Mesenchymal stem cell (in vitro differentiated cells and primary cell): Measurements from ENCODE around the gene BAHCC1.

ENCODE experiments used
- DNase-seq: peaks from one replicate; pipeline ENCODE4 v3.0.0-alpha.2; 2013
- H2AFZ ChIP-seq: one replicate; pipeline ENCODE4 v1.6.1; 2013; ENCODE audit warnings: low read depth, mild to moderate bottlenecking, control low read depth, inconsistent platforms, low read length, moderate library complexity
- H2AK5ac ChIP-seq: 2 replicates; pipeline ENCODE4 v1.6.1; 2013; ENCODE audit warnings: low read length, moderate library complexity, mild to moderate bottlenecking, inconsistent platforms; ENCODE audit not compliant: severe bottlenecking
- H2BK120ac ChIP-seq: one replicate; pipeline ENCODE4 v1.6.1; 2013; ENCODE audit warnings: low read depth, mild to moderate bottlenecking, inconsistent platforms, low read length, moderate library complexity
- H2BK12ac ChIP-seq, 2 experiments: one replicate each; pipeline ENCODE4 v1.6.1; 2013; ENCODE audit warnings: inconsistent platforms in 2 of 2, low read length in 2 of 2, mild to moderate bottlenecking in 2 of 2, moderate library complexity in 2 of 2, control low read depth in 1 of 2
- H2BK15ac ChIP-seq: one replicate; pipeline ENCODE4 v1.6.1; 2013; ENCODE audit warnings: mild to moderate bottlenecking, low read depth, inconsistent platforms; ENCODE audit not compliant: poor library complexity, severe bottlenecking
- H2BK5ac ChIP-seq: 2 replicates; pipeline ENCODE4 v1.6.1; 2013; ENCODE audit warnings: low read depth, mild to moderate bottlenecking, low read length, control low read depth, inconsistent platforms; ENCODE audit not compliant: poor library complexity, severe bottlenecking
- H3K14ac ChIP-seq, 2 experiments: one replicate each; pipeline ENCODE4 v1.6.1; 2013; ENCODE audit warnings: inconsistent platforms in 2 of 2, low read length in 2 of 2, control low read depth in 1 of 2, mild to moderate bottlenecking in 1 of 2, moderate library complexity in 1 of 2
- H3K18ac ChIP-seq, 2 experiments: one replicate each; pipeline ENCODE4 v1.6.1; 2013; ENCODE audit warnings: inconsistent platforms in 2 of 2, low read length in 2 of 2, control low read depth in 1 of 2, low read depth in 1 of 2, mild to moderate bottlenecking in 1 of 2
- H3K23ac ChIP-seq, 2 experiments: one replicate each; pipeline ENCODE4 v1.6.1; 2013; ENCODE audit warnings: inconsistent platforms in 2 of 2, low read length in 2 of 2, mild to moderate bottlenecking in 2 of 2, moderate library complexity in 2 of 2, control low read depth in 1 of 2
- H3K27ac ChIP-seq: 2 replicates; pipeline ENCODE4 v1.5.1; 2013; ENCODE audit warnings: mild to moderate bottlenecking, moderate library complexity, low read length, control low read depth, inconsistent platforms; ENCODE audit not compliant: poor library complexity, severe bottlenecking
- H3K27me3 ChIP-seq, 2 experiments: 2 replicates each; pipeline versions ENCODE4 v1.6.1 to v1.7.0; 2013; ENCODE audit warnings: low read length in 2 of 2, mild to moderate bottlenecking in 2 of 2, moderate library complexity in 2 of 2, control low read depth in 1 of 2, inconsistent platforms in 1 of 2; ENCODE audit not compliant: control insufficient read depth in 1 of 2, insufficient read depth in 1 of 2
- H3K36me3 ChIP-seq, 2 experiments: 2 replicates each; pipeline versions ENCODE4 v1.6.1 to v1.7.0; 2013; ENCODE audit warnings: low read length in 2 of 2, control low read depth in 1 of 2, inconsistent platforms in 1 of 2, low read depth in 1 of 2, mild to moderate bottlenecking in 1 of 2; ENCODE audit not compliant: insufficient read depth in 2 of 2, control insufficient read depth in 1 of 2
- H3K4ac ChIP-seq, 2 experiments: one replicate each; pipeline ENCODE4 v1.6.1; 2013; ENCODE audit warnings: inconsistent platforms in 2 of 2, low read length in 2 of 2, mild to moderate bottlenecking in 2 of 2, moderate library complexity in 2 of 2, control low read depth in 1 of 2, low read depth in 1 of 2
- H3K4me1 ChIP-seq: 2 replicates; pipeline ENCODE4 v1.6.1; 2013; ENCODE audit warnings: low read depth, low read length, control low read depth; ENCODE audit not compliant: control insufficient read depth, insufficient read depth
- H3K4me2 ChIP-seq: 2 replicates; pipeline ENCODE4 v1.6.1; 2013; ENCODE audit warnings: low read length, mild to moderate bottlenecking, inconsistent platforms; ENCODE audit not compliant: poor library complexity, severe bottlenecking
- H3K4me3 ChIP-seq, 2 experiments: 2 replicates each; pipeline versions ENCODE4 v1.5.1 to v1.7.0; 2013; ENCODE audit warnings: low read length in 2 of 2, mild to moderate bottlenecking in 2 of 2, control low read depth in 1 of 2, low read depth in 1 of 2; ENCODE audit not compliant: insufficient read depth in 1 of 2
- H3K79me1 ChIP-seq: replicated peaks from 2 replicates; pipeline ENCODE4 v1.6.1; 2013; ENCODE audit warnings: mild to moderate bottlenecking, control low read depth, low read length, inconsistent platforms; ENCODE audit not compliant: poor library complexity, severe bottlenecking
- H3K9ac ChIP-seq: 2 replicates; pipeline ENCODE4 v1.7.0; 2013; ENCODE audit warnings: mild to moderate bottlenecking, low read length, moderate library complexity
- H3K9me3 ChIP-seq: 2 replicates; pipeline ENCODE4 v1.7.0; 2013; ENCODE audit warnings: mild to moderate bottlenecking, low read length; ENCODE audit not compliant: control insufficient read depth
- H4K8ac ChIP-seq: one replicate; pipeline ENCODE4 v1.6.1; 2013; ENCODE audit warnings: inconsistent platforms, mild to moderate bottlenecking, low read length, moderate library complexity
- H4K91ac ChIP-seq: one replicate; pipeline ENCODE4 v1.6.1; 2013; ENCODE audit warnings: mild to moderate bottlenecking, low read length, inconsistent platforms
- WGBS: methylation state at CpG from one replicate; pipeline ENCODE4 v1.1.7; 2013; ENCODE audit warnings: mixed read lengths; 5-methylcytosine and 5-hydroxymethylcytosine counted together

The BAHCC1 gene

DNA sequence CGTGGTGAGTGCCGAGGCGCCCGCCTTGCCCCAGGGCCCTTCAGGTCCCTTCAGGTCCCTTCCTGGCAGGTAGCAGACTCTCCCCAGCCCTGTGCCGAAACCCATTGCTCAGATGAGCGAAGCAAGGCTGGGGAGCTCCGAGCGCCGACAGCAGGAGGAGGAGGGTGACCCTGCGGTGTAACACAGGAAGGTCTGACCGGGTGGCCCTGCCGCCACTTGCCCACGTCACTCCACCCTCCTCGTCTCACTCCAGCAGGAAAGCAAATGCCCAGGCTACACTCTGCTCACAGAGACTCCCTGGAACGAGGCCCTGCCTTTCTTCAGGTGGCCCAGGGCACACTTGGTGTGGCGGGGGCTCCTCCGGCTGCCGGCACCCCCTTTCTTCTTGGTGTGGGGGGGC lies 60.1 kb downstream of the BAHCC1 start:
- no peak overlapping the region for H2BK12ac ChIP-seq
- no peak overlapping the region for H4K8ac ChIP-seq
- no peak overlapping the region for H2AFZ ChIP-seq
- no peak overlapping the region for H3K4me2 ChIP-seq
- no peaks in the 10 kb centered on the region for H3K9me3 ChIP-seq
- H3K27ac ChIP-seq = no peak overlapping the region
- H3K18ac ChIP-seq = no peak overlapping the region
- H2BK120ac ChIP-seq = no peak overlapping the region
- no peak overlapping the region for H2BK15ac ChIP-seq
- H3K14ac ChIP-seq = no peak overlapping the region
- WGBS = 95% methylated on average over 18 of the region's 18 CpGs
- H3K4ac ChIP-seq = no peak overlapping the region
- no peak overlapping the region for H2AK5ac ChIP-seq
- H3K4me1 ChIP-seq = peaks cover 25% of the 10 kb centered on the region
- no peak overlapping the region for H3K4me3 ChIP-seq
- peaks cover 5 to 64% of the 10 kb centered on the region in 2 experiments for H3K36me3 ChIP-seq
- no peaks in the 10 kb centered on the region for H3K27me3 ChIP-seq
- H3K79me1 ChIP-seq = no peaks in the 10 kb centered on the region
- no peak overlapping the region for H2BK5ac ChIP-seq
- DNase-seq = no peak
- no peak overlapping the region for H3K9ac ChIP-seq
- no peak overlapping the region for H3K23ac ChIP-seq
- no peak overlapping the region for H4K91ac ChIP-seq

DNA sequence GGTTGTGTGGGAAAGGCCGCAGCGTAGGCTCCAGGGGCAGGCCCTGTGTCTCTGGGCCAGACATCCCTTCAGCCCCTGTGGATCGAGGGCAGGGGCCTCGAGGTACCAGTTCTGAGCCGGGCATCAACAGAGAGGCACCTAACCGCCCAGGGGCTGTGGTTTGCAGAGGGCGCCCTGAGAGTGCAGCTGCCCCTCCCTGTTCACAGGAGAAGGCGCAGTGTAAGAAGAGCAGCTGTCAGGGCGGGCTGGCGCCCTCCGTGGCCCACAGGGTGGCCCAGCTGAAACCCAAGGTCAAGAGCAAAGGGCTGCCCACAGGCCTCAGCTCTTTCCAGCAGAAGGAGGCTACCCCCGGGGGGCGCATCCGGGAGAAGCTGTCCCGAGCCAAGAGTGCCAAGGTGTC lies 60.8 kb downstream of the BAHCC1 start:
- Histone ChIP-seq H2BK120ac (no peak overlapping the region), H3K79me1 (no peaks in the 10 kb centered on the region), H2BK15ac (no peak overlapping the region), H3K36me3 (peaks cover 5 to 66% of the 10 kb centered on the region in 2 experiments), H4K8ac (no peak overlapping the region), H3K9me3 (no peaks in the 10 kb centered on the region), H3K4ac (no peak overlapping the region), H3K27me3 (no peaks in the 10 kb centered on the region), H2AK5ac (no peak overlapping the region), H3K27ac (no peak overlapping the region), H3K23ac (no peak overlapping the region), H3K4me2 (no peak overlapping the region), H3K14ac (no peak overlapping the region), H2AFZ (no peak overlapping the region), H2BK12ac (no peak overlapping the region), H3K9ac (no peak overlapping the region), H4K91ac (no peak overlapping the region), H3K4me1 (peaks cover 25% of the 10 kb centered on the region), H3K4me3 (no peak overlapping the region), H2BK5ac (no peak overlapping the region), H3K18ac (no peak overlapping the region)
- DNase-seq = no peak
- 94% methylated on average over 15 of the region's 15 CpGs for WGBS

DNA sequence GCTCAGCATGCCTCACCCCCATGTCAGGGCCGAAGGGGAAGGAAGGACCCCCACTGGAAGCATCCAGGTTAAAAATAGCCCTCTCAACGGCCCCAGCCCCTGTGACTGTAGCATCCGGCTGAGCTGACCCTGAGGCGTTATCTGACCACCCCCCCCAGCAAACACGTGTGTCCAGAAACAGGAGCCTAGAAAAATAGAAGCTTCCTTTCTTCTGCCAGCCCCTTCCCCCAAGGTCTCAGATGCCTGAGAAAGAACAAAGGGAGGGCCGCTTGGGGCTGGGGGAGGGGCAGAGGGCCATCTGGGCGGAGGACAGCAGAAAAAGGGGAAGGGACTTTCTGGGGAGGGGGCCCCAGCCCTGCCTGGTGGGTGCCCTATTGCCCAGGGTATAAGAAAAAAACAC lies 61.5 kb downstream of the BAHCC1 start:
- H3K9ac ChIP-seq = no peak overlapping the region
- H2AFZ ChIP-seq = no peak overlapping the region
- H3K14ac ChIP-seq = no peak overlapping the region
- H3K27ac ChIP-seq = no peak overlapping the region
- H2AK5ac ChIP-seq = peak overlapping the region; percentile 33
- H2BK5ac ChIP-seq = no peak overlapping the region
- WGBS = 20% methylated on average over 1 of the region's 7 CpGs
- H3K36me3 ChIP-seq = peaks cover 5 to 66% of the 10 kb centered on the region in 2 experiments
- no peak overlapping the region for H3K23ac ChIP-seq
- no peak overlapping the region for H3K4me2 ChIP-seq
- no peak overlapping the region for H4K91ac ChIP-seq
- no peaks in the 10 kb centered on the region for H3K79me1 ChIP-seq
- DNase-seq = no peak
- no peak overlapping the region for H3K4me3 ChIP-seq
- H3K27me3 ChIP-seq = no peaks in the 10 kb centered on the region
- peaks cover 25% of the 10 kb centered on the region for H3K4me1 ChIP-seq
- H3K9me3 ChIP-seq = no peaks in the 10 kb centered on the region
- no peak overlapping the region for H2BK15ac ChIP-seq
- no peak overlapping the region for H3K18ac ChIP-seq
- H2BK120ac ChIP-seq = no peak overlapping the region
- H4K8ac ChIP-seq = peak overlapping the region; percentile 51
- H2BK12ac ChIP-seq = no peak overlapping the region
- no peak overlapping the region for H3K4ac ChIP-seq

DNA sequence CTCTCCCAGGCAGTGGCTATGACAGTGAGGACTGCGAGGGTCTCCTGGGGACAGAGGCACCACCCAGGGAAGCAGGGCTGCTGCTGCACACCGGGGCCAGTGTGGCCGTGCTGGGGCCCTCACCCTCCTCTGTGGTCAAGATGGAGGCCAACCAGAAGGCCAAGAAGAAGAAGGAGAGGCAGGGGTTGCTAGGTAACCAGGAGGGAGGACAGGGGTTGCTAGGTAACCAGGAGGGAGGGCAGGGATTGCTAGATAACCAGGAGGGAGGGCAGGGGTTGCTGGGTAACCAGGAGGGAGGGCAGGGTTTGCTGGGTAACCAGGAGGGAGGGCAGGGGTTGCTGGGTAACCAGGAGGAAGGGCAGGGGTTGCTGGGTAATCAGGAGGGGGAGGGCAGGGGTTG lies 62.1 kb downstream of the BAHCC1 start:
- H3K9ac ChIP-seq = no peak overlapping the region
- H3K4me1 ChIP-seq = peaks cover 25% of the 10 kb centered on the region
- no peak overlapping the region for H2BK5ac ChIP-seq
- H2BK120ac ChIP-seq = no peak overlapping the region
- H3K18ac ChIP-seq = no peak overlapping the region
- H3K23ac ChIP-seq = no peak overlapping the region
- DNase-seq = no peak
- no peak overlapping the region for H3K4me3 ChIP-seq
- H3K79me1 ChIP-seq = no peaks in the 10 kb centered on the region
- H4K91ac ChIP-seq = no peak overlapping the region
- H2AK5ac ChIP-seq = no peak overlapping the region
- no peak overlapping the region for H3K14ac ChIP-seq
- 97% methylated on average over 3 of the region's 3 CpGs for WGBS
- no peak overlapping the region for H3K27ac ChIP-seq
- H2BK15ac ChIP-seq = no peak overlapping the region
- no peaks in the 10 kb centered on the region for H3K9me3 ChIP-seq
- no peak overlapping the region for H3K4me2 ChIP-seq
- peaks cover 9 to 65% of the 10 kb centered on the region in 2 experiments for H3K36me3 ChIP-seq
- no peak overlapping the region for H3K4ac ChIP-seq
- H4K8ac ChIP-seq = no peak overlapping the region
- no peak overlapping the region for H2AFZ ChIP-seq
- H2BK12ac ChIP-seq = no peak overlapping the region
- H3K27me3 ChIP-seq = no peaks in the 10 kb centered on the region
